ENCODE measurements around the gene ANO3.
A peak's percentile ranks its signal among the peaks of the same experiment; 100 is the strongest.

ANO3 gene

GRCh38 chr11:26507229-26507628 is 175.3 kb downstream of the ANO3 start:
- DNase-seq: no peak

- DNase-seq: no peak
These were observed 178.2 kb downstream of the ANO3 start for GRCh38 chr11:26510164-26510563.

- no peak for DNase-seq
These were observed 178.8 kb downstream of the ANO3 start for GRCh38 chr11:26510756-26511155.

- no peak for DNase-seq
These were observed 180.3 kb downstream of the ANO3 start for GRCh38 chr11:26512196-26512595.

- DNase-seq: no peak
These were observed 187.5 kb downstream of the ANO3 start for GRCh38 chr11:26519469-26519868.

- DNase-seq: peak; percentile 4
These were observed 191.1 kb downstream of the ANO3 start for GRCh38 chr11:26522912-26523610.

- no peak for DNase-seq
These were observed 195.8 kb downstream of the ANO3 start for GRCh38 chr11:26527685-26528084.

- no peak for DNase-seq
These were observed 205.4 kb downstream of the ANO3 start for GRCh38 chr11:26537341-26537740.

- no peak for DNase-seq
These were observed 207.6 kb downstream of the ANO3 start for GRCh38 chr11:26539517-26539916.

- DNase-seq: no peak
These were observed 209.9 kb downstream of the ANO3 start for GRCh38 chr11:26541870-26542269.

- DNase-seq: no peak
These were observed 217.2 kb downstream of the ANO3 start for GRCh38 chr11:26549176-26549575.

- no peak for DNase-seq
These were observed 218.1 kb downstream of the ANO3 start for GRCh38 chr11:26550022-26550421.

GRCh38 chr11:26551186-26551801 is 219.4 kb downstream of the ANO3 start:
- DNase-seq: peak; percentile 21

- DNase-seq: no peak
These were observed 221.3 kb downstream of the ANO3 start for GRCh38 chr11:26553182-26553581.

GRCh38 chr11:26554455-26554854 is 222.5 kb downstream of the ANO3 start:
- no peak for DNase-seq

- no peak for DNase-seq
These were observed 224.7 kb downstream of the ANO3 start for GRCh38 chr11:26556582-26556981.

- DNase-seq: peak; percentile 8
These were observed 225.7 kb downstream of the ANO3 start for GRCh38 chr11:26557666-26558065.

GRCh38 chr11:26558190-26558589 is 226.3 kb downstream of the ANO3 start:
- DNase-seq: no peak

- no peak for DNase-seq
These were observed 237.7 kb downstream of the ANO3 start for GRCh38 chr11:26569646-26570045.

GRCh38 chr11:26571861-26572654 is 240.1 kb downstream of the ANO3 start, which contains the start of gene MUC15:
TSS of gene MUC15 (minus strand) at chr11:26572263. CDS start at chr11:26567094, 5,169 bp downstream.
- no peak for DNase-seq

GRCh38 chr11:26572770-26573402 is 241.0 kb downstream of the ANO3 start:
- DNase-seq: no peak

GRCh38 chr11:26573896-26574295 is 242.0 kb downstream of the ANO3 start:
- DNase-seq: no peak

GRCh38 chr11:26575946-26576345 is 244.0 kb downstream of the ANO3 start:
- no peak for DNase-seq
